GM03348 (cell line): ENCODE measurements around the gene TMBIM1.
A peak's percentile ranks its signal among the peaks of the same experiment; 100 is the strongest.

ENCODE experiments used
- DNase-seq: peaks from one replicate; pipeline ENCODE4 v3.0.0; 2012; ENCODE audit warnings: low spot score

TMBIM1 gene

GRCh38 chr2:218257390-218257981 is 34.8 kb downstream of the TMBIM1 start:
- DNase-seq, result peak; percentile 55

GRCh38 chr2:218256612-218257350 is 35.5 kb downstream of the TMBIM1 start:
- no peak for DNase-seq

GRCh38 chr2:218255446-218255845 is 36.9 kb downstream of the TMBIM1 start:
- peak; percentile 20 for DNase-seq

- DNase-seq, result no peak
Observed at GRCh38 chr2:218253232-218253625, 39.1 kb downstream of the TMBIM1 start.

- DNase-seq, result peak; percentile 41
Observed at GRCh38 chr2:218252509-218253231, 39.6 kb downstream of the TMBIM1 start.

GRCh38 chr2:218249691-218250090 is 42.6 kb downstream of the TMBIM1 start:
- no peak for DNase-seq

- DNase-seq, result no peak
Observed at GRCh38 chr2:218245214-218245613, 47.1 kb downstream of the TMBIM1 start.

- DNase-seq, result no peak
Observed at GRCh38 chr2:218244665-218245064, 47.6 kb downstream of the TMBIM1 start.

GRCh38 chr2:218244204-218244603 is 48.1 kb downstream of the TMBIM1 start:
- no peak for DNase-seq

- no peak for DNase-seq
Observed at GRCh38 chr2:218238887-218239286, 53.4 kb downstream of the TMBIM1 start.

GRCh38 chr2:218236829-218237228 is 55.5 kb downstream of the TMBIM1 start:
- DNase-seq, result no peak

- no peak for DNase-seq
Observed at GRCh38 chr2:218235017-218235416, 57.3 kb downstream of the TMBIM1 start.

GRCh38 chr2:218234521-218234920 is 57.8 kb downstream of the TMBIM1 start:
- no peak for DNase-seq

GRCh38 chr2:218233543-218233942 is 58.8 kb downstream of the TMBIM1 start:
- DNase-seq, result no peak

GRCh38 chr2:218230882-218231281 is 61.4 kb downstream of the TMBIM1 start:
- peak; percentile 42 for DNase-seq

- DNase-seq, result no peak
Observed at GRCh38 chr2:218229851-218230250, 62.5 kb downstream of the TMBIM1 start.

- peak; percentile 76 for DNase-seq
Observed at GRCh38 chr2:218229239-218229638, 63.1 kb downstream of the TMBIM1 start.

- no peak for DNase-seq
Observed at GRCh38 chr2:218228366-218229090, 63.8 kb downstream of the TMBIM1 start.

GRCh38 chr2:218226903-218227302 is 65.4 kb downstream of the TMBIM1 start:
- DNase-seq, result no peak
